HL-60 (cell line): ENCODE measurements around the gene LIMK1.

Experiments used
- DNase-seq, 2 experiments: peaks; one replicate each; pipeline ENCODE4 v3.0.0-alpha.2; 2010 to 2020; ENCODE audit warnings: low read depth in 1 of 2, low spot score in 1 of 2
- H3K27ac ChIP-seq: fragments of 250-450 bp; sonication (Bioruptor Pico); replicated peaks from 2 replicates; pipeline ENCODE4 v1.5.1; 2020; ENCODE audit warnings: mild to moderate bottlenecking, moderate library complexity
- H3K27me3 ChIP-seq: fragments of 250-450 bp; sonication (Bioruptor Pico); 2 replicates; pipeline ENCODE4 v1.5.1; 2021; ENCODE audit warnings: mild to moderate bottlenecking, moderate library complexity; ENCODE audit not compliant: insufficient read depth, poor library complexity, severe bottlenecking
- H3K4me3 ChIP-seq: replicated peaks from 2 replicates; pipeline ENCODE4 v1.5.1; 2011; ENCODE audit warnings: mild to moderate bottlenecking, control low read depth, low read length; ENCODE audit not compliant: insufficient read depth
- CTCF ChIP-seq: IDR thresholded peaks from one replicate; pipeline ENCODE4 v1.5.1; 2011; ENCODE audit warnings: low read length, control low read depth, inconsistent platforms; ENCODE audit not compliant: insufficient read depth
- GABPA ChIP-seq: IDR thresholded peaks from 2 replicates; pipeline ENCODE4 v1.6.1; 2012; ENCODE audit warnings: low read depth
- POLR2AphosphoS5 ChIP-seq: IDR thresholded peaks from 2 replicates; pipeline ENCODE4 v1.6.1; 2012; ENCODE audit warnings: low read depth
- REST ChIP-seq: IDR thresholded peaks from 2 replicates; pipeline ENCODE4 v1.6.1; 2012; ENCODE audit warnings: low read depth; ENCODE audit not compliant: insufficient replicate concordance
- SPI1 ChIP-seq: IDR thresholded peaks from 2 replicates; pipeline ENCODE4 v1.6.1; 2012; ENCODE audit warnings: low read depth, mild to moderate bottlenecking, borderline replicate concordance

LIMK1 gene

GRCh38 chr7:74059681-74060588 lies 23.7 kb upstream of the LIMK1 start:
- Histone ChIP-seq H3K27ac (no peak overlapping the region), H3K27me3 (no peaks in the 10 kb centered on the region), H3K4me3 (no peak overlapping the region)
- no peak for TF ChIP-seq REST
- no peak for TF ChIP-seq CTCF
- no peak for TF ChIP-seq POLR2AphosphoS5
- TF ChIP-seq GABPA = no peak
- no peak for TF ChIP-seq SPI1
- DNase-seq = no peak

GRCh38 chr7:74061840-74062539 lies 21.6 kb upstream of the LIMK1 start:
- peak; percentile 72 to 73 for DNase-seq
- no peak overlapping the region for H3K4me3 ChIP-seq

GRCh38 chr7:74063223-74063641 lies 20.4 kb upstream of the LIMK1 start:
- no peak for DNase-seq
- no peak for TF ChIP-seq POLR2AphosphoS5
- no peak for TF ChIP-seq GABPA
- no peak for TF ChIP-seq SPI1
- no peak for TF ChIP-seq REST
- no peak for TF ChIP-seq CTCF
- H3K27ac ChIP-seq = no peak overlapping the region

More at GRCh38 chr7:74061840-74062539, 21.6 kb upstream of the LIMK1 start:
- H3K27ac ChIP-seq = no peak overlapping the region
- no peaks in the 10 kb centered on the region for H3K27me3 ChIP-seq
- TF ChIP-seq SPI1 (peak; percentile 71; the same call in 1 of the 2 replicates), REST (no peak)

More at GRCh38 chr7:74063223-74063641, 20.4 kb upstream of the LIMK1 start:
- Histone ChIP-seq H3K27me3 (no peaks in the 10 kb centered on the region), H3K4me3 (no peak overlapping the region)
